ENCODE data around the gene IQCK.

Gene IQCK

GRCh38 chr16:19757026-19757425 lies 39.0 kb downstream of the IQCK start:
- Mint-ChIP-seq H3K9me3 (no peaks in the 10 kb centered on the region), H3K27ac (no peak overlapping the region), H3K27me3 (no peaks in the 10 kb centered on the region), H3K4me1 (no peaks in the 10 kb centered on the region), H3K36me3 (no peaks in the 10 kb centered on the region), H3K4me3 (no peak overlapping the region)

GRCh38 chr16:19757762-19758595 lies 39.9 kb downstream of the IQCK start:
- H3K27ac Mint-ChIP-seq = no peak overlapping the region
- H3K9me3 Mint-ChIP-seq = no peaks in the 10 kb centered on the region
- no peaks in the 10 kb centered on the region for H3K36me3 Mint-ChIP-seq
- no peak overlapping the region for H3K4me3 Mint-ChIP-seq
- H3K4me1 Mint-ChIP-seq = no peaks in the 10 kb centered on the region
- H3K27me3 Mint-ChIP-seq = no peaks in the 10 kb centered on the region

- Mint-ChIP-seq H3K4me3 (no peak overlapping the region), H3K27me3 (no peaks in the 10 kb centered on the region), H3K9me3 (no peaks in the 10 kb centered on the region), H3K36me3 (no peaks in the 10 kb centered on the region), H3K27ac (no peak overlapping the region), H3K4me1 (no peaks in the 10 kb centered on the region)
These were observed 42.4 kb downstream of the IQCK start for GRCh38 chr16:19760356-19761060.

GRCh38 chr16:19765860-19766553 lies 47.9 kb downstream of the IQCK start:
- peaks cover 5% of the 10 kb centered on the region for H3K9me3 Mint-ChIP-seq
- no peaks in the 10 kb centered on the region for H3K4me1 Mint-ChIP-seq
- peaks cover 2% of the 10 kb centered on the region for H3K36me3 Mint-ChIP-seq
- no peak overlapping the region for H3K4me3 Mint-ChIP-seq
- H3K27me3 Mint-ChIP-seq = no peaks in the 10 kb centered on the region
- no peak overlapping the region for H3K27ac Mint-ChIP-seq

GRCh38 chr16:19766554-19766884 lies 48.4 kb downstream of the IQCK start:
- Mint-ChIP-seq H3K4me3 (no peak overlapping the region), H3K36me3 (peaks cover 2% of the 10 kb centered on the region), H3K27me3 (no peaks in the 10 kb centered on the region), H3K4me1 (no peaks in the 10 kb centered on the region), H3K27ac (no peak overlapping the region), H3K9me3 (peaks cover 5% of the 10 kb centered on the region)

- Mint-ChIP-seq H3K27ac (no peak overlapping the region), H3K36me3 (peaks cover 2% of the 10 kb centered on the region), H3K4me1 (no peaks in the 10 kb centered on the region), H3K4me3 (no peak overlapping the region), H3K9me3 (peaks cover 5% of the 10 kb centered on the region), H3K27me3 (no peaks in the 10 kb centered on the region)
These were observed 48.9 kb downstream of the IQCK start for GRCh38 chr16:19766988-19767387.

GRCh38 chr16:19767497-19767896 lies 49.4 kb downstream of the IQCK start:
- Mint-ChIP-seq H3K27ac (no peak overlapping the region), H3K36me3 (peaks cover 2% of the 10 kb centered on the region), H3K27me3 (no peaks in the 10 kb centered on the region), H3K9me3 (peaks cover 5% of the 10 kb centered on the region), H3K4me1 (no peaks in the 10 kb centered on the region), H3K4me3 (no peak overlapping the region)

GRCh38 chr16:19769239-19769638 lies 51.2 kb downstream of the IQCK start:
- H3K4me3 Mint-ChIP-seq = no peak overlapping the region
- peaks cover 3% of the 10 kb centered on the region for H3K4me1 Mint-ChIP-seq
- H3K27ac Mint-ChIP-seq = no peak overlapping the region
- peaks cover 5% of the 10 kb centered on the region for H3K9me3 Mint-ChIP-seq
- H3K36me3 Mint-ChIP-seq = peaks cover 2% of the 10 kb centered on the region
- H3K27me3 Mint-ChIP-seq = no peaks in the 10 kb centered on the region

- H3K4me3 Mint-ChIP-seq = no peak overlapping the region
- H3K4me1 Mint-ChIP-seq = peaks cover 3% of the 10 kb centered on the region
- H3K27me3 Mint-ChIP-seq = no peaks in the 10 kb centered on the region
- no peak overlapping the region for H3K27ac Mint-ChIP-seq
- peaks cover 5% of the 10 kb centered on the region for H3K9me3 Mint-ChIP-seq
- H3K36me3 Mint-ChIP-seq = peaks cover 2% of the 10 kb centered on the region
These were observed 53.0 kb downstream of the IQCK start for GRCh38 chr16:19771040-19771439.

- Mint-ChIP-seq H3K27me3 (no peaks in the 10 kb centered on the region), H3K4me3 (no peak overlapping the region), H3K4me1 (peaks cover 3% of the 10 kb centered on the region), H3K27ac (no peak overlapping the region), H3K9me3 (peaks cover 5% of the 10 kb centered on the region), H3K36me3 (peaks cover 2% of the 10 kb centered on the region)
These were observed 53.7 kb downstream of the IQCK start for GRCh38 chr16:19771796-19772195.

GRCh38 chr16:19774024-19774423 lies 56.0 kb downstream of the IQCK start:
- H3K4me1 Mint-ChIP-seq = peaks cover 3% of the 10 kb centered on the region
- no peaks in the 10 kb centered on the region for H3K9me3 Mint-ChIP-seq
- no peaks in the 10 kb centered on the region for H3K27me3 Mint-ChIP-seq
- H3K36me3 Mint-ChIP-seq = no peaks in the 10 kb centered on the region
- H3K4me3 Mint-ChIP-seq = no peak overlapping the region
- no peak overlapping the region for H3K27ac Mint-ChIP-seq

GRCh38 chr16:19776147-19776546 lies 58.1 kb downstream of the IQCK start:
- H3K27ac Mint-ChIP-seq = no peak overlapping the region
- no peaks in the 10 kb centered on the region for H3K36me3 Mint-ChIP-seq
- peaks cover 3% of the 10 kb centered on the region for H3K4me1 Mint-ChIP-seq
- no peaks in the 10 kb centered on the region for H3K9me3 Mint-ChIP-seq
- no peaks in the 10 kb centered on the region for H3K27me3 Mint-ChIP-seq
- H3K4me3 Mint-ChIP-seq = no peak overlapping the region

GRCh38 chr16:19776565-19776964 lies 58.5 kb downstream of the IQCK start:
- Mint-ChIP-seq H3K27ac (no peak overlapping the region), H3K4me1 (peaks cover 3% of the 10 kb centered on the region), H3K4me3 (no peak overlapping the region), H3K27me3 (no peaks in the 10 kb centered on the region), H3K36me3 (no peaks in the 10 kb centered on the region), H3K9me3 (no peaks in the 10 kb centered on the region)

GRCh38 chr16:19780321-19780720 lies 62.2 kb downstream of the IQCK start:
- Mint-ChIP-seq H3K9me3 (no peaks in the 10 kb centered on the region), H3K4me1 (no peaks in the 10 kb centered on the region), H3K36me3 (no peaks in the 10 kb centered on the region), H3K27ac (no peak overlapping the region), H3K4me3 (no peak overlapping the region), H3K27me3 (no peaks in the 10 kb centered on the region)

- Mint-ChIP-seq H3K4me3 (no peak overlapping the region), H3K4me1 (no peaks in the 10 kb centered on the region), H3K27ac (no peak overlapping the region), H3K9me3 (no peaks in the 10 kb centered on the region), H3K27me3 (no peaks in the 10 kb centered on the region), H3K36me3 (no peaks in the 10 kb centered on the region)
These were observed 63.2 kb downstream of the IQCK start for GRCh38 chr16:19781226-19781625.
